HEK293 (cell line): ENCODE results near the gene DUSP16.

Source experiments
- BCL11A ChIP-seq: fragments of 450-650 bp; formaldehyde crosslinking; IDR thresholded peaks from 2 replicates; pipeline ENCODE4 v1.5.1; 2016; ENCODE audit warnings: low read depth, missing biosample characterization, missing genetic modification characterization
- BCL11B ChIP-seq: fragments of 450-650 bp; formaldehyde crosslinking; IDR thresholded peaks from 2 replicates; pipeline ENCODE4 v1.5.1; 2016; ENCODE audit warnings: low read depth, missing biosample characterization, missing genetic modification characterization
- YY1 ChIP-seq: fragments of 450-650 bp; formaldehyde crosslinking; IDR thresholded peaks from 2 replicates; pipeline ENCODE4 v1.5.1; 2018; ENCODE audit warnings: missing biosample characterization, missing genetic modification characterization
- ZNF133 ChIP-seq: fragments of 450-650 bp; formaldehyde crosslinking; IDR thresholded peaks from 2 replicates; pipeline ENCODE4 v1.5.1; 2016; ENCODE audit warnings: missing biosample characterization, missing genetic modification characterization
- ZNF214 ChIP-seq: fragments of 450-650 bp; formaldehyde crosslinking; IDR thresholded peaks from 2 replicates; pipeline ENCODE4 v1.5.1; 2017; ENCODE audit warnings: missing biosample characterization, mild to moderate bottlenecking, missing genetic modification characterization, borderline replicate concordance
- ZSCAN16 ChIP-seq: fragments of 450-650 bp; formaldehyde crosslinking; IDR thresholded peaks from 2 replicates; pipeline ENCODE4 v1.5.1; 2016; ENCODE audit warnings: missing biosample characterization, missing genetic modification characterization
- TF ChIP-seq, protein P1 (sequence below): fragments of 450-650 bp; formaldehyde crosslinking; IDR thresholded peaks from 2 replicates; pipeline ENCODE4 v1.5.1; 2016; ENCODE audit warnings: missing biosample characterization, missing genetic modification characterization

DNA sequence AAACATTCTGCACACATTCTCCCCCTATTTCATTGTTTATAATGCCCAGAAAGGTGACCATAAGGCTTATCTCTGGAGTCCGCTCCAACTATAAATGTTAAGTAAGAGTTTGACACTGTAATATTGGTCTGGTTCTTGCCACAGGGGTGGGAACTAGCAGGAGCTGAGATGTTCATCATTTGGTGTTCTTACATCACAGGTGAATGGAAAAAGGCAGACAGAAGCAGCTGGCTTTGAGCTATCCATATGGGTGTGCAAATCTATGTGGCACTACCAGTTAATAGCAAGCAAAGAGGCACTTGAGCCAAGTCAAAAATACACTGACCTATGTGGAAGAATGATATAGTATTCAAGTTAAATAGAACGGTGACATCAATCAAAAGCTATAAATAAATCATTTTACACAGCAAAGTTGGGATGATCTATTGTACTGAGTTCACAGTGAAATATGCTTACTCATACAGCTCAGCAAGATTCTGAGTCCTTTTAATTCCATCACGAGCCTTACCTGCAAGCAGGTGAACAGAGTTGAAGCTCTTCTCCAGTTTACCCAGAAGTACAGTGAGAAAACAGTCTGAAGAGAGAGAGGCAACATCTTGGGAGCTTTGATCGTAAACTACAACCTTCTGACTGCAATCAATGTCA lies 43.2 kb downstream of the DUSP16 start:
- TF ChIP-seq ZNF214 (tag by site-specific recombination) (no peak), BCL11B (tag by site-specific recombination) (no peak), ZNF133 (tag by site-specific recombination) (no peak), YY1 (tag by site-specific recombination) (no peak), ZSCAN16 (no peak), BCL11A (tag by site-specific recombination) (no peak)
- TF ChIP-seq, protein P1, sequence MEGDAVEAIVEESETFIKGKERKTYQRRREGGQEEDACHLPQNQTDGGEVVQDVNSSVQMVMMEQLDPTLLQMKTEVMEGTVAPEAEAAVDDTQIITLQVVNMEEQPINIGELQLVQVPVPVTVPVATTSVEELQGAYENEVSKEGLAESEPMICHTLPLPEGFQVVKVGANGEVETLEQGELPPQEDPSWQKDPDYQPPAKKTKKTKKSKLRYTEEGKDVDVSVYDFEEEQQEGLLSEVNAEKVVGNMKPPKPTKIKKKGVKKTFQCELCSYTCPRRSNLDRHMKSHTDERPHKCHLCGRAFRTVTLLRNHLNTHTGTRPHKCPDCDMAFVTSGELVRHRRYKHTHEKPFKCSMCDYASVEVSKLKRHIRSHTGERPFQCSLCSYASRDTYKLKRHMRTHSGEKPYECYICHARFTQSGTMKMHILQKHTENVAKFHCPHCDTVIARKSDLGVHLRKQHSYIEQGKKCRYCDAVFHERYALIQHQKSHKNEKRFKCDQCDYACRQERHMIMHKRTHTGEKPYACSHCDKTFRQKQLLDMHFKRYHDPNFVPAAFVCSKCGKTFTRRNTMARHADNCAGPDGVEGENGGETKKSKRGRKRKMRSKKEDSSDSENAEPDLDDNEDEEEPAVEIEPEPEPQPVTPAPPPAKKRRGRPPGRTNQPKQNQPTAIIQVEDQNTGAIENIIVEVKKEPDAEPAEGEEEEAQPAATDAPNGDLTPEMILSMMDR (tag by site-specific recombination), result no peak
